Measurements from ENCODE around the gene NRCAM.

NRCAM gene

GRCh38 chr7:108310351-108310750 lies 145.9 kb downstream of the NRCAM start:
- no peak for DNase-seq (ENCODE audit: low read depth, low spot score)

GRCh38 chr7:108308903-108309302 lies 147.3 kb downstream of the NRCAM start:
- DNase-seq (ENCODE audit: low read depth, low spot score) = no peak

GRCh38 chr7:108308276-108308675 lies 148.0 kb downstream of the NRCAM start:
- DNase-seq (ENCODE audit: low read depth, low spot score) = no peak

GRCh38 chr7:108307595-108307994 lies 148.6 kb downstream of the NRCAM start:
- no peak for DNase-seq (ENCODE audit: low read depth, low spot score)

GRCh38 chr7:108307194-108307593 lies 149.0 kb downstream of the NRCAM start:
- no peak for DNase-seq (ENCODE audit: low read depth, low spot score)

- no peak for DNase-seq (ENCODE audit: low read depth, low spot score)
These were observed 152.9 kb downstream of the NRCAM start for GRCh38 chr7:108303332-108303731.

- no peak for DNase-seq (ENCODE audit: low read depth, low spot score)
These were observed 154.8 kb downstream of the NRCAM start for GRCh38 chr7:108301387-108301786.

GRCh38 chr7:108299251-108299973 lies 156.8 kb downstream of the NRCAM start:
- DNase-seq (ENCODE audit: low read depth, low spot score) = no peak

GRCh38 chr7:108296911-108297310 lies 159.3 kb downstream of the NRCAM start:
- no peak for DNase-seq (ENCODE audit: low read depth, low spot score)

GRCh38 chr7:108294595-108294994 lies 161.6 kb downstream of the NRCAM start:
- no peak for DNase-seq (ENCODE audit: low read depth, low spot score)

GRCh38 chr7:108293149-108293612 lies 163.1 kb downstream of the NRCAM start:
- no peak for DNase-seq (ENCODE audit: low read depth, low spot score)

GRCh38 chr7:108292541-108292940 lies 163.7 kb downstream of the NRCAM start:
- DNase-seq (ENCODE audit: low read depth, low spot score) = no peak

GRCh38 chr7:108291791-108292440 lies 164.3 kb downstream of the NRCAM start:
- no peak for DNase-seq (ENCODE audit: low read depth, low spot score)

GRCh38 chr7:108291152-108291508 lies 165.1 kb downstream of the NRCAM start:
- no peak for DNase-seq (ENCODE audit: low read depth, low spot score)

- no peak for DNase-seq (ENCODE audit: low read depth, low spot score)
These were observed 165.6 kb downstream of the NRCAM start for GRCh38 chr7:108290459-108291151.

GRCh38 chr7:108289852-108290251 lies 166.4 kb downstream of the NRCAM start:
- no peak for DNase-seq (ENCODE audit: low read depth, low spot score)

GRCh38 chr7:108287857-108288256 lies 168.4 kb downstream of the NRCAM start:
- DNase-seq (ENCODE audit: low read depth, low spot score) = no peak

- DNase-seq (ENCODE audit: low read depth, low spot score) = no peak
These were observed 169.8 kb downstream of the NRCAM start for GRCh38 chr7:108286290-108286904.

- no peak for DNase-seq (ENCODE audit: low read depth, low spot score)
These were observed 170.5 kb downstream of the NRCAM start for GRCh38 chr7:108285778-108286177.

- DNase-seq (ENCODE audit: low read depth, low spot score) = no peak
These were observed 171.2 kb downstream of the NRCAM start for GRCh38 chr7:108285003-108285368.

- DNase-seq (ENCODE audit: low read depth, low spot score) = no peak
These were observed 171.8 kb downstream of the NRCAM start for GRCh38 chr7:108284349-108285002.

GRCh38 chr7:108283252-108283651 lies 173.0 kb downstream of the NRCAM start:
- no peak for DNase-seq (ENCODE audit: low read depth, low spot score)

Measured in activated CD4-positive, CD25-positive, alpha-beta regulatory T cell treated with anti-CD3 and anti-CD28 coated beads, Interleukin-2, amount 50 U/mL, for 16 hours (primary cell).